Measurements from ENCODE around the gene C2orf68.
"Not testable (repeated sequence)": the region's sequence is repeated elsewhere in the genome, so short reads cannot be mapped to it uniquely, and the experiment has no call there.

Gene C2orf68

DNA sequence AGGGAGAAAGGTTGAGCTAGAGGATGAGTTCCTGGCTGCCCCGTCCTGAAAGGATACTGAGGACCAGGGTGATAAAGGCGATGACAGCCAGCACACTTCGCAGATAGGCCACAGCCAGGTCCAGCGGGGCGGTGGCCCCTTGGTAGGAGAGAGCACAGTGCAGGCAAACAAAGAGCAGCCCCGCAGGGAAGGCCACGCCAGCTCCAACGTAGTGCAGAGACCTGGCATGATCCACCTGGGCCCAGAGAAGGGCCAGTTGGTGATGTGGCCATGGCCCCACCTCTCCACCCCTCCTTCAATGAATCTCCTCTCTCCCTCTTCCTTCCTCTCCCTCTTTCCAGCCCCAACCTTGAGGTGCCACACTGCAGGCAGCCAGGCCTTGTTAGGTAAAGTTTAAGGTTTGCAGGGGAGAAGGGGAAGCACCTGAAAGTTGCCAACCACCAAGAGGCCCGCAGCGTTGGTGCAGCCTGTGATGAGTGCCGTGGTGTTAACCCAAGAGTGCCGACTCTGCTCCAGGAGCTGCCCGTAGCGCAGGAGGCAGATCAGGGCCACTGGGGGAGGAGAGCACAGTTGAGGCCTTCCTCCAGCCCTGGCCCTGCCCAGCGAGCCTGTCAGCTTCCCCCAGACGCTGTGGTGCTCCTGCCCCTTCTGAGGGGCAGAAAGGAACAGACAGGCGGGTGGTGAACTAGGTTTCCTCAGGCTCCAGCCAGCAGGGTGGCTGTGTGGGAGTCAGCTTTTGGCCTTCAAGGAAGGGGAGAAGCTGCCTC is 12.2 kb downstream of the C2orf68 start:
- in situ Hi-C loops (cut with MboI; ENCODE audit: low sequenced_read_pairs) = no loop called here

DNA sequence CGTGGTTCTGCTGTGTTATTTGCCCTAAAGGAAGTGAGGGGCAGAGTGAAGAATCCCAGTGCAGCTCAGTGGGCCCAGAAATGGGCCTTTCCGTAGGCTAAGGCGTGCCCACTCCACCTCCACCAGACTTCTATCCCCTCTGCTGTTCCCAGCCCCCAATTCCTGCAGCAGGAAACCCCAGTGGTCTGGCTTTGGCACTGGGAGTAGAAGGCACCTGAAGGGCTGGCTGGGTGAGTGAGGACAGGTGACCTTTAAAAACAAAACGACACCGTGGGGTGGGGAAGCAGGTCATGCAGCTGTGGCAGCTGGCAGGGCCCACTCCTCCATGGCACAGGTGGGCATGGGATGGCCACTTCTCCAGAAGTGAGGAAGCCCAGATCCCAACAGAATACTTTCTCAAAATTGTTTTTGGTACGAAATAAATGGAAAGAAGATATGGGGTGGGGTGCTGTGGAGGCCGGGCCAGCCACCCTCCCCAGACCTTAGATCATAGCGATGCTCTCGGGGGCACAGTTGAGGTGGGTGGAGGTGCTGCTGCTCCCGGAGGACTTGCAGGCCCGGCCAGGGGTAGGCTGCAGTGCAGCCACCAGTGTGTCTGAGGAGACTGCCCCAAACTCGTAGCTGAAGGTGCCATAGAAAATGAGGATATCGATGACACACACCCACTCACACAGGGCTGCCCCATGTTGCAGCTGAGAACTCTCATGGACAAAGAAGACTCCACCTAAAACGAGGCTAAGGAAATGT is 13.1 kb downstream of the C2orf68 start:
- in situ Hi-C loops (cut with MboI; ENCODE audit: low sequenced_read_pairs) = no loop called here

- in situ Hi-C loops (cut with MboI; ENCODE audit: low sequenced_read_pairs) = no loop called here
Observed at GRCh38 chr2:85597241-85597640, 14.6 kb downstream of the C2orf68 start.

DNA sequence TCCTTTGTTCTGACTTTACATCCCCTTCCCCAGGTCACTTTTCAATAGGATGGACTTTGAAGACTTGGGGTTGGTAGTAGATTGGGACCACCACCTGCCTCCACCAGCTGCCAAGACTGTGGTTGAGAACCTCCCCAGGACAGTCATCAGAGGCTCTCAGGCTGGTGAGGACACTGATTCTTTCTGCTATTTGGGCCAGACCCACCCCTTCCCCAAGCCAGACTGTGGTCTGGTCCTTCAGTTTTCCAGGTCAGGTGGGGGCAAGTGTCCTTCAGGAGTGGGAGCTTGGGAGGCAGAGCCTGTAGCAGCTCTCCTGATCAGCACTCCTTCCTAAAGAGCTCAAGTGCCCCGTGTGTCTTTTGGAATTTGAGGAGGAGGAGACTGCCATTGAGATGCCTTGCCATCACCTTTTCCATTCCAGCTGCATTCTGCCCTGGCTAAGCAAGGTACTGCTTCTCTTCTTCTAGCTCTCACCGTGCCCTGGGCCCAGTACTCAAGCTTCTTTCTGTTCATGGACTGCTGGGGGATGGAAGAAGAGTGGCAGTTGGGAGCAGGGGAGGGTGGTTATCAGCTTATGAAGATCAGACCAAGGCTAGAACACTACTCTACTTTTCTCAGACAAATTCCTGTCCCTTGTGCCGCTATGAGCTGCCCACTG is 15.3 kb downstream of the C2orf68 start:
- in situ Hi-C loops (cut with MboI; ENCODE audit: low sequenced_read_pairs) = no loop called here

DNA sequence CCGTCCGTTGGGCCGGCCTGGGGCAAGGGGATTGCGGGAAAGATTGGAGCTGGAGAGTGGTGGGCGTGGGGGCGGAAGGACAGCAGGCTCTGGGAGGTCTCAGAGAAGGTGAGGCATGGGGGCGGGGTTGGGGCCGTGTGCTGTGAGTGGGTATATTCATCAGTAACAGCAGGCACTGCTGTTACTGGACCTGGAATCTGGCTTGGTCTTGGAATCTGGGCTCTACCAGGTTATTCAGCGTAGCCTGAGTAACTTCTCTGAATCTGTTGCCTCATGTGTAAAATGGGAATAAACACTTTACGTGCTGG is 15.9 kb downstream of the C2orf68 start:
- in situ Hi-C loops (cut with MboI; ENCODE audit: low sequenced_read_pairs) = no loop called here

- in situ Hi-C loops (cut with MboI; ENCODE audit: low sequenced_read_pairs) = no loop called here
Observed at GRCh38 chr2:85595301-85596025, 16.4 kb downstream of the C2orf68 start, which contains the start of gene RNF181. RNF181 (plus strand) TSS chr2:85595745; CDS start chr2:85595764, 19 bp downstream.

- in situ Hi-C loops (cut with MboI; ENCODE audit: low sequenced_read_pairs) = no loop called here
Observed at GRCh38 chr2:85594715-85595300, 17.1 kb downstream of the C2orf68 start.

- in situ Hi-C loops (cut with MboI; ENCODE audit: low sequenced_read_pairs) = no loop called here
Observed at GRCh38 chr2:85593023-85593422, 18.8 kb downstream of the C2orf68 start.

DNA sequence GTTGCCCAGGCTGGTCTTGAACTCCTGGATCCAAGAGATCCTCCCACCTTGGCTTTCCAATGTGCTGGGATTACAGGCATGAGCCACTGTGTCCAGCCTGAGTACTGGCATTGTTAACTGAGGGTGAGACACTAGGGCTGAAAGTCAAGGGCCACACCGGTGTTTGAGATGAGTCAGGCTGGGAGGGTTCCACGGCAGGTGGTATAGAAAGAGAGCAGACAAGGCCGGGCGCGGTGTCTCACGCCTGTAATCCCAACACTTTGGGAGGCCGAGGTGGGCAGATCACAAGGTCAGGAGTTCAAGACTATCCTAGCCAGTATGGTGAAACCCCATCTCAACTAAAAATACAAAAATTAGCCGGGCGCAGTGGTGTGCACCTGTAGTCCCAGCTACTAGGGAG is 19.6 kb downstream of the C2orf68 start:
- in situ Hi-C loops (cut with MboI; ENCODE audit: low sequenced_read_pairs) = not testable (repeated sequence)

DNA sequence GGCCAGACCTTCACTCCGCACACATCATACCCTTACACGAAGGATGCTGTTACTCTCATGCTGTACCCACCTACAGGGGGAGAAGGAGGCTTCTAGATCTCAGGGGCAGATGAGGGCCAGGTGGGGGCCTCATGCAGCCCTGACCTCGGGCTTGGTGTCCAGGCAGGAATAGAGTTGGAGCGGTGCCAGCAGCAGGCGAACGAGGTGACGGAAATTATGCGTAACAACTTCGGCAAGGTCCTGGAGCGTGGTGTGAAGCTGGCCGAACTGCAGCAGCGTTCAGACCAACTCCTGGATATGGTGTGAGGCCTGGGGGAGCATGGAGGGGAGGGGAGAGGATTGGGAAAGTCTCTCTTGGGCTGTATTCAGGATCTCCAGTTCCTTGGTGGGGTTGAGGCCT is 20.3 kb downstream of the C2orf68 start:
- in situ Hi-C loops (cut with MboI; ENCODE audit: low sequenced_read_pairs) = no loop called here

DNA sequence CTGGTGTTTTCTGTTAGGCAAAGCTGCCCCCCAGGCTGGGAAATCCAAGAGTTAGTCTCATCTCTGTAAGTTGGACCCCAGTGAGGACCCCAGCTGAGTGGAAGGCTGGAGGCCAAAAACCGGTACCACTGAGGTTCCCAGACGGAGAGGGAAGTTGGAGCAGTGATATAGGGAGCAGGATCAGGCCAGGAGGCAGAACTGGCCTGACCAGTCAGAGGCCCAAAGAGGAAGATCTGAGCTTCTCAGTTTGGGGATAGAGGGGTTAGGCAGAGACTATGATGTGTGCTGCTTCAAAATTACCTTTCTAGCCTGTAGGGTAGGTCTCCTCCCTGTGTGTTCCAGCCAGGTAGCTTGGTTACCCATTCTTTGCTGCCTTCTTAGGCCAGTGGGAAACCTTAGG is 20.9 kb downstream of the C2orf68 start:
- in situ Hi-C loops (cut with MboI; ENCODE audit: low sequenced_read_pairs) = no loop called here

DNA sequence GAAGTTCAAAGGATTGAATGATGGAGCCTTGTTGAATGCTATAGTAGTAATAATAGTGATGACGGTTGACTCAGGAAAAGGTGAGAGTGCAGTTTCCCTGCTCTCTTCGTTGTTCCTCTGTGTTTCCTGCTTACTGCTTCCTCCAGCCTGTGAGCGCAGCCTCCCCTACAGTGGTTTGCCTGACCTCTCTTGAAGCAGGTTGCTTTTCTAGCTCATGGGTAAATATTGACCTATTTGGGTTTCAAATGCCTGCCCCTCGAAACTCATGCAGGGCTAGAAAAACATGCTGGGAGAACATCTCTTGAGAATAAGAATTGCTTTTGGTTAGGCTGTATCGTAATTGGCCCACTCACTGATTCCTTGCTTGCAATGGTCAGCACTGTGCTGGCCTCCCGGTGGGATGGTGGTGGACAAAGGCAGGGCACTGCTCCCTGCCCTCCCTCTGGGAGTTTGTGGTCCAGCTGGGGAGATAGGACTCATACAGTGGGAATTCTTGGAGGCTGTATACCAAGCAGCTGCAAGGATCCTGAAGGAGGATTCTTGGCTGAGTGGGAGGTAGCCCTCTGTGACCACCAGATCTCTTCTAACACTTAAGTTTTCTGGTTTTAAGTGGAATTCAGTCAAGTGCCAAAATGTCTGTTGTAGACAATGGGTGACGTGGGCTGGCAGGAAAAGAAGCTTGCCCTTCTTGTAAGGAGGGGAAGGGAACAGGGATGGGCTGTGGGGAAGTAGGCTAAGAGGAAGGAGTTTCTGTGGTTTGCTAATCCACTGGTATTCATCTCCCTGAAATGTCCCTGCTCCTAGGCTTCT is 21.7 kb downstream of the C2orf68 start:
- in situ Hi-C loops (cut with MboI; ENCODE audit: low sequenced_read_pairs) = no loop called here

DNA sequence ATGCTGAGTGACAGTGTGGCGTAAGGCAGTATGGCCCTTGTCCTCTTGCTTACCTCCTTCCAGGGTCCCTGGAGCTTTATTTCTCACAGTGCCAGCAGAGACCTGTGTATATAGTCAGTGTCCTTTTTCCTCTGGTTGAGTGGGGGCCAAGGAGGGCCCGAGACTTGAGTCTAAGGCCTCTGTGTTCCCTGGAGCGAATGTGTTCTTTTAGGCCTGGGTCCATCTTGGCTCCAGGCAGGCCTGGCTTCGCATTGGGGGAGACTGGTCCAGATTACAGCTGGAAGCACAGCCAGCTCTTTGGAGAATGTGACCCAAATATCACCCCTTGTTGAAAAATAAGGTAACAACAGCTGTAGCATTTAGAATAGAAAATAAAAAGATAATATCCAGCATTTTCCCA is 22.7 kb downstream of the C2orf68 start:
- in situ Hi-C loops (cut with MboI; ENCODE audit: low sequenced_read_pairs) = no loop called here

- in situ Hi-C loops (cut with MboI; ENCODE audit: low sequenced_read_pairs) = no loop called here
Observed at GRCh38 chr2:85588645-85589044, 23.2 kb downstream of the C2orf68 start.

- in situ Hi-C loops (cut with MboI; ENCODE audit: low sequenced_read_pairs) = no loop called here
Observed at GRCh38 chr2:85588236-85588635, 23.6 kb downstream of the C2orf68 start.

GRCh38 chr2:85585781-85586105 is 26.1 kb downstream of the C2orf68 start:
- in situ Hi-C loops (cut with MboI; ENCODE audit: low sequenced_read_pairs) = no loop called here

GRCh38 chr2:85584857-85585780 is 26.7 kb downstream of the C2orf68 start:
- in situ Hi-C loops (cut with MboI; ENCODE audit: low sequenced_read_pairs) = no loop called here

DNA sequence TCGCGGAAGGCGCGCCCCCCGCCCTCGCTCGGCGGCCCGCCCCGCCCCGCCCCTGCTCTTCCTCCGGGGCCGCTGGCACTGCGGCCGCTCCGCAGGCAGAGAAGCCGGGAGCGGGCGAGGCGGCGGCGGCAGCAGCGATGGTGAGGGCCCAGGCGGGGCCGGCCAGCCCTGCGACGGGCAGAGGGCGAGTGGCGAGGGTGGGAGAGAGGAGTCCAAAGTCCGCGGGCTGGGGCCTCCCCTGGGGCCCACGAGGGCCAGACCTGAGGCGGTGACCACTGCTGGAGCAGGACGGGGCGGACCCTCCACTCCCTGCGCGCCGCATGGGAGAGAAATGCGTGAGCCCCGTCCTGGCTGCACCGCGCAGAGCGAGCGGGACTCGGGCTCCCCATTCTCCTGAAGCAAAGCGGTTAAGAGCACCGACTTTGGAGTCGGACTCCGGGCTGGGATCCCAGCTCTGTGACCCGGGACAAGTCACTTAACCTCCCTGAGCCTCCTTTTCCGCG is 27.5 kb downstream of the C2orf68 start, which contains the start of gene VAMP5:
Gene VAMP5 (plus strand): TSS at position 78 of the 503 bp plus-strand sequence. CDS start 60 bp downstream, at position 138.
- in situ Hi-C loops (cut with MboI; ENCODE audit: low sequenced_read_pairs) = no loop called here
